Loucy (cell line): ENCODE results near the gene FKBP3.
A peak's percentile ranks its signal among the peaks of the same experiment; 100 is the strongest.
"Not testable (repeated sequence)": the region's sequence is repeated elsewhere in the genome, so short reads cannot be mapped to it uniquely, and the experiment has no call there.

Experiments
- H2AFZ ChIP-seq: fragments of 200-600 bp; sonication (generic); 2 replicates; pipeline ENCODE4 v1.6.0; 2016; ENCODE audit warnings: antibody characterized with exemption, mild to moderate bottlenecking, low read length, moderate library complexity
- H3F3A ChIP-seq: fragments of 200-600 bp; 2 replicates; pipeline ENCODE4 v1.6.0; 2016; ENCODE audit warnings: antibody characterized with exemption, low read depth, mild to moderate bottlenecking
- H3K27me3 ChIP-seq: fragments of 200-600 bp; sonication (generic); 2 replicates; pipeline ENCODE4 v1.6.1; 2014; ENCODE audit warnings: low read length, mild to moderate bottlenecking; ENCODE audit not compliant: insufficient read depth, poor library complexity, severe bottlenecking
- H3K36me3 ChIP-seq: fragments of 200-600 bp; sonication (generic); 2 replicates; pipeline ENCODE4 v1.6.1; 2016; ENCODE audit warnings: low read length; ENCODE audit not compliant: insufficient read depth
- H3K4me1 ChIP-seq: fragments of 200-600 bp; sonication (generic); 2 replicates; pipeline ENCODE4 v1.5.1; 2014; ENCODE audit warnings: low read length, mild to moderate bottlenecking; ENCODE audit not compliant: insufficient read depth, poor library complexity, severe bottlenecking
- H3K4me2 ChIP-seq: fragments of 200-600 bp; sonication (generic); 2 replicates; pipeline ENCODE4 v1.6.0; 2014; ENCODE audit warnings: antibody characterized with exemption, low read length, low read depth, mild to moderate bottlenecking; ENCODE audit not compliant: poor library complexity, severe bottlenecking
- H3K4me3 ChIP-seq: fragments of 200-600 bp; sonication (generic); 2 replicates; pipeline ENCODE4 v1.5.1; 2014; ENCODE audit warnings: low read length, mild to moderate bottlenecking, mixed read lengths; ENCODE audit not compliant: poor library complexity, severe bottlenecking
- H3K79me2 ChIP-seq: fragments of 200-600 bp; sonication (generic); 2 replicates; pipeline ENCODE4 v1.6.1; 2014; ENCODE audit warnings: low read length; ENCODE audit not compliant: insufficient read depth
- H3K9ac ChIP-seq: fragments of 200-600 bp; sonication (generic); 2 replicates; pipeline ENCODE4 v1.6.0; 2014; ENCODE audit warnings: mild to moderate bottlenecking, low read depth, low read length, moderate library complexity; ENCODE audit not compliant: poor library complexity, severe bottlenecking
- H3K9me2 ChIP-seq: fragments of 200-600 bp; sonication (generic); replicated peaks from 2 replicates; pipeline ENCODE4 v1.6.1; 2016; ENCODE audit warnings: low read depth, low read length, mixed read lengths
- H3K9me3 ChIP-seq: fragments of 200-600 bp; sonication (generic); 2 replicates; pipeline ENCODE4 v1.6.1; 2014; ENCODE audit warnings: mild to moderate bottlenecking, antibody characterized with exemption, low read length, low read depth; ENCODE audit not compliant: insufficient read depth
- H4K20me1 ChIP-seq: fragments of 200-600 bp; sonication (generic); 2 replicates; pipeline ENCODE4 v1.6.0; 2014; ENCODE audit warnings: antibody characterized with exemption, low read length, mild to moderate bottlenecking; ENCODE audit not compliant: insufficient read depth, poor library complexity, severe bottlenecking
- CTCF ChIP-seq: fragments of 200-600 bp; sonication (generic); conservative IDR thresholded peaks from 2 replicates; pipeline ENCODE4 v1.5.1; 2014; ENCODE audit warnings: mild to moderate bottlenecking, antibody characterized with exemption, low read length
- EZH2phosphoT487 ChIP-seq: fragments of 200-600 bp; IDR thresholded peaks from 2 replicates; pipeline ENCODE4 v1.6.1; 2018; ENCODE audit warnings: antibody characterized with exemption, mild to moderate bottlenecking, moderate library complexity, borderline replicate concordance

FKBP3 gene

GRCh38 chr14:45083976-45084722 is 50.1 kb downstream of the FKBP3 start, which contains the start of gene PRPF39:
TSS of gene PRPF39 (plus strand) at chr14:45084116. CDS start at chr14:45095240, 11,124 bp downstream.
- no peaks in the 10 kb centered on the region for H3K27me3 ChIP-seq
- peak within 1 kb of the TSS; percentile 97 for H3K9ac ChIP-seq
- H3K9me2 ChIP-seq = no peaks in the 10 kb centered on the region
- peak within 1 kb of the TSS; percentile 100 for H2AFZ ChIP-seq
- peaks cover 47% of the 10 kb centered on the region for H4K20me1 ChIP-seq
- no peaks in the 10 kb centered on the region for H3K9me3 ChIP-seq
- H3K36me3 ChIP-seq = 0 out of 2 replicates have a peak, but pooled peaks cover 2% of the 10 kb centered on the region
- peak within 1 kb of the TSS; percentile 100 for H3K4me3 ChIP-seq
- no peaks in the 10 kb centered on the region for H3F3A ChIP-seq
- TF ChIP-seq EZH2phosphoT487 (no peak), CTCF (no peak)
- H3K79me2 ChIP-seq = peaks cover 52% of the 10 kb centered on the region
- H3K4me2 ChIP-seq = peak within 1 kb of the TSS; percentile 100
- peaks cover 51% of the 10 kb centered on the region for H3K4me1 ChIP-seq

- H3F3A ChIP-seq = no peaks in the 10 kb centered on the region
- no peaks in the 10 kb centered on the region for H3K27me3 ChIP-seq
- no peak for TF ChIP-seq CTCF
- TF ChIP-seq EZH2phosphoT487 = no peak
- H4K20me1 ChIP-seq = peaks cover 41% of the 10 kb centered on the region
- peaks cover 45% of the 10 kb centered on the region for H3K4me1 ChIP-seq
- H2AFZ ChIP-seq = peak overlapping the region; percentile 100
- peaks cover 47% of the 10 kb centered on the region for H3K79me2 ChIP-seq
- H3K36me3 ChIP-seq = no peaks in the 10 kb centered on the region
- no peaks in the 10 kb centered on the region for H3K9me2 ChIP-seq
- H3K9ac ChIP-seq = peak overlapping the region; percentile 97
- peak overlapping the region; percentile 100 for H3K4me3 ChIP-seq
- H3K4me2 ChIP-seq = peak overlapping the region; percentile 97
- no peaks in the 10 kb centered on the region for H3K9me3 ChIP-seq
Measured at GRCh38 chr14:45083617-45083975, 50.7 kb downstream of the FKBP3 start.

GRCh38 chr14:45082420-45082819 is 51.9 kb downstream of the FKBP3 start:
- Histone ChIP-seq H2AFZ (no peak overlapping the region), H4K20me1 (peaks cover 31% of the 10 kb centered on the region), H3K9ac (no peak overlapping the region), H3K9me2 (no peaks in the 10 kb centered on the region), H3K36me3 (no peaks in the 10 kb centered on the region), H3F3A (no peaks in the 10 kb centered on the region), H3K4me1 (peaks cover 36% of the 10 kb centered on the region), H3K9me3 (no peaks in the 10 kb centered on the region), H3K27me3 (no peaks in the 10 kb centered on the region), H3K4me2 (no peak overlapping the region), H3K4me3 (no peak overlapping the region), H3K79me2 (peaks cover 35% of the 10 kb centered on the region)
- TF ChIP-seq EZH2phosphoT487 = no peak
- no peak for TF ChIP-seq CTCF

- H3F3A ChIP-seq, H3K9me2 ChIP-seq, H3K4me2 ChIP-seq, H2AFZ ChIP-seq, H3K9ac ChIP-seq, H3K27me3 ChIP-seq, H3K9me3 ChIP-seq, H3K4me3 ChIP-seq, H3K36me3 ChIP-seq: not testable (repeated sequence)
- H3K4me1 ChIP-seq = peaks cover 24% of the 10 kb centered on the region
- peaks cover 21% of the 10 kb centered on the region for H4K20me1 ChIP-seq
- H3K79me2 ChIP-seq = peaks cover 22% of the 10 kb centered on the region
Measured at GRCh38 chr14:45081096-45081495, 53.2 kb downstream of the FKBP3 start.

- Histone ChIP-seq H4K20me1 (peaks cover 15% of the 10 kb centered on the region), H3K79me2 (peaks cover 16% of the 10 kb centered on the region), H3K4me1 (peaks cover 18% of the 10 kb centered on the region)
- not testable (repeated sequence) for H3K9me2 ChIP-seq, H3K9ac ChIP-seq, H3K36me3 ChIP-seq, H3K27me3 ChIP-seq, H3K4me2 ChIP-seq, H3F3A ChIP-seq, H3K9me3 ChIP-seq, H3K4me3 ChIP-seq, H2AFZ ChIP-seq
Measured at GRCh38 chr14:45080416-45080968, 53.8 kb downstream of the FKBP3 start.
